GM23338 (cell line): ENCODE results near the gene UBE2J1. TPM values are rescaled to one million over a fixed set of nuclear protein-coding genes. Genes with fewer than 3 reads are reported as not detected.

Experiments
- ATAC-seq: fragments of 200-7000 bp; cut with Tn5 transposase; 3 replicates; pipeline ENCODE4 v1.9.1; 2020
- DNase-seq: peaks from one replicate; pipeline ENCODE4 v3.0.0-alpha.2; 2015; ENCODE audit warnings: low spot score
- H2AFZ ChIP-seq: fragments of 200-600 bp; sonication (generic); 2 replicates; pipeline ENCODE4 v1.8.0; 2016; ENCODE audit warnings: antibody characterized with exemption, mild to moderate bottlenecking, moderate library complexity
- H3F3A ChIP-seq: fragments of 200-600 bp; sonication (generic); replicated peaks from 2 replicates; pipeline ENCODE4 v1.8.0; 2017; ENCODE audit warnings: antibody characterized with exemption, mixed run types, low read depth
- H3K27ac ChIP-seq: fragments of 200-600 bp; sonication (generic); 2 replicates; pipeline ENCODE4 v1.6.1; 2016; ENCODE audit warnings: low read depth
- H3K27me3 ChIP-seq: fragments of 200-600 bp; sonication (generic); 2 replicates; pipeline ENCODE4 v1.8.0; 2016; ENCODE audit warnings: mild to moderate bottlenecking, mixed run types, moderate library complexity; ENCODE audit not compliant: insufficient read depth
- H3K36me3 ChIP-seq: fragments of 200-600 bp; sonication (generic); 2 replicates; pipeline ENCODE4 v1.8.0; 2016; ENCODE audit warnings: mild to moderate bottlenecking; ENCODE audit not compliant: insufficient read depth
- H3K4me1 ChIP-seq: fragments of 200-600 bp; sonication (generic); 2 replicates; pipeline ENCODE4 v1.8.0; 2016; ENCODE audit warnings: mild to moderate bottlenecking, moderate library complexity; ENCODE audit not compliant: insufficient read depth
- H3K4me2 ChIP-seq: fragments of 200-600 bp; sonication (generic); 2 replicates; pipeline ENCODE4 v1.7.1; 2017; ENCODE audit warnings: mixed run types
- H3K4me3 ChIP-seq: fragments of 200-600 bp; sonication (generic); 2 replicates; pipeline ENCODE4 v1.6.1; 2016; ENCODE audit warnings: mixed run types
- H3K79me2 ChIP-seq: fragments of 200-600 bp; sonication (generic); replicated peaks from 2 replicates; pipeline ENCODE4 v1.8.0; 2017; ENCODE audit warnings: mild to moderate bottlenecking; ENCODE audit not compliant: insufficient read depth
- H3K9me2 ChIP-seq: fragments of 200-600 bp; sonication (generic); 2 replicates; pipeline ENCODE4 v1.8.0; 2017; ENCODE audit not compliant: insufficient read depth
- H4K20me1 ChIP-seq: fragments of 200-600 bp; sonication (generic); replicated peaks from 2 replicates; pipeline ENCODE4 v1.8.0; 2017; ENCODE audit warnings: mild to moderate bottlenecking; ENCODE audit not compliant: insufficient read depth
- H3K27ac Mint-ChIP-seq: 2 replicates; pipeline ENCODE4 v1.8.0; 2020; ENCODE audit warnings: inconsistent platforms, mild to moderate bottlenecking, moderate library complexity, mixed read lengths
- H3K27me3 Mint-ChIP-seq: 3 replicates; pipeline ENCODE4 v1.8.0; 2022; ENCODE audit warnings: low read depth, mild to moderate bottlenecking, moderate library complexity, mixed read lengths, inconsistent platforms; ENCODE audit not compliant: insufficient read depth, poor library complexity
- H3K36me3 Mint-ChIP-seq: 3 replicates; pipeline ENCODE4 v1.8.0; 2021; ENCODE audit warnings: low read depth, mild to moderate bottlenecking, inconsistent platforms, moderate library complexity, mixed read lengths
- H3K4me1 Mint-ChIP-seq: 3 replicates; pipeline ENCODE4 v1.8.0; 2020; ENCODE audit warnings: mild to moderate bottlenecking, inconsistent platforms, mixed read lengths
- H3K4me3 Mint-ChIP-seq: 3 replicates; pipeline ENCODE4 v1.8.0; 2021; ENCODE audit warnings: moderate library complexity, mild to moderate bottlenecking, inconsistent platforms, mixed read lengths
- H3K9me3 Mint-ChIP-seq: 3 replicates; pipeline ENCODE4 v1.8.0; 2020; ENCODE audit warnings: moderate library complexity, mild to moderate bottlenecking, inconsistent platforms, mixed read lengths
- CREB1 ChIP-seq: fragments of 250-450 bp; sonication (Bioruptor Pico); IDR thresholded peaks from 2 replicates; pipeline ENCODE4 v1.5.0; 2020; ENCODE audit warnings: low read depth, mild to moderate bottlenecking, moderate library complexity
- EZH2phosphoT487 ChIP-seq: fragments of 200-600 bp; sonication (generic); IDR thresholded peaks from one replicate; pipeline ENCODE4 v1.8.1; 2018; ENCODE audit warnings: antibody characterized with exemption; ENCODE audit not compliant: unreplicated experiment
- JUNB ChIP-seq: IDR thresholded peaks from one replicate; pipeline ENCODE4 v1.6.1; 2016; ENCODE audit warnings: antibody characterized with exemption; ENCODE audit not compliant: unreplicated experiment
- NANOG ChIP-seq: IDR thresholded peaks from 2 replicates; pipeline ENCODE4 v1.6.1; 2016; ENCODE audit warnings: antibody characterized with exemption, borderline replicate concordance
- STAT1 ChIP-seq: IDR thresholded peaks from one replicate; pipeline ENCODE4 v1.6.1; 2016; ENCODE audit warnings: antibody characterized with exemption; ENCODE audit not compliant: unreplicated experiment
- ZNF114 ChIP-seq: fragments of 250-450 bp; sonication (Bioruptor Pico); IDR thresholded peaks from 2 replicates; pipeline ENCODE4 v1.5.0; 2020; ENCODE audit warnings: mild to moderate bottlenecking, moderate library complexity
- ZNF331 ChIP-seq: fragments of 250-450 bp; sonication (Bioruptor Pico); IDR thresholded peaks from 2 replicates; pipeline ENCODE4 v1.5.0; 2020; ENCODE audit warnings: low read depth, mild to moderate bottlenecking, moderate library complexity
- polyA plus RNA-seq: library from polyadenylated mRNA; unstranded; fragments of >200 nt; fragmentation: Nextera tagmentation; extraction: Ambion mirVana; gene quantifications from 2 replicates; pipeline ENCODE4 v1.2.1, GENCODE V29; 2016
- total RNA-seq: library from RNA; depleted of rRNA; stranded (reverse); fragments of >200 nt; shearing (Covaris generic); gene quantifications from 2 replicates; pipeline ENCODE4 v1.2.3, GENCODE V29; 2014
- TF ChIP-seq, protein P1 (sequence below): IDR thresholded peaks from one replicate; pipeline ENCODE4 v1.6.1; 2018; ENCODE audit warnings: antibody characterized with exemption; ENCODE audit not compliant: unreplicated experiment

The UBE2J1 gene
- total and polyA plus RNA-seq, 2 experiments from 2014 or later: 7.5 to 13.1 TPM

DNA sequence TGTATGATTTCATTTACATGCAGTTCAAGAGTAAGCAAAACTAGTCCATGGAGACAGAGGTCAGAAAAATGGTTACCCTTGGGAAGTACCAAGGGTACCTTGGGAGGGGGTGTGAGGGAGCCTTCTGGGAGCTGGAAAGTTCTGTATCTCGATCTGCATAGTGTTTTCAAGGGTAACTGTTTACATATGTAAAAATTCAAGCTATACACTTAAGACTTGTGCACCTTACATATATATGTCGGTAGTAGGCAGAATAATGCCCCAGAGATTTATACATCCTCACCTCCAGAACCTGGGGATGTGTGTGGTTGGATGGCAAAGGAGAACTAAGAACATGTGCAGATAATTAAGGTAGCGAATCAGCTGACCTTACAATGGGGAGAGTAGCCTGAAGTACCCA is 68.4 kb downstream of the UBE2J1 start:
- H3K36me3 Mint-ChIP-seq: no peaks in the 10 kb centered on the region; the same call in 2 of the 3 replicates
- Histone ChIP-seq H3K4me1 (no peaks in the 10 kb centered on the region), H3K9me2 (peaks cover 7% of the 10 kb centered on the region; the same call in 1 of the 2 replicates), H2AFZ (no peak overlapping the region), H3K79me2 (no peaks in the 10 kb centered on the region), H3K4me2 (no peak overlapping the region), H3F3A (no peaks in the 10 kb centered on the region), H3K36me3 (no peaks in the 10 kb centered on the region), H3K27me3 (no peaks in the 10 kb centered on the region), H3K4me3 (no peak overlapping the region), H3K27ac (no peak overlapping the region), H4K20me1 (no peaks in the 10 kb centered on the region)
- peaks cover 9% of the 10 kb centered on the region for H3K4me1 Mint-ChIP-seq
- TF ChIP-seq, protein P1, sequence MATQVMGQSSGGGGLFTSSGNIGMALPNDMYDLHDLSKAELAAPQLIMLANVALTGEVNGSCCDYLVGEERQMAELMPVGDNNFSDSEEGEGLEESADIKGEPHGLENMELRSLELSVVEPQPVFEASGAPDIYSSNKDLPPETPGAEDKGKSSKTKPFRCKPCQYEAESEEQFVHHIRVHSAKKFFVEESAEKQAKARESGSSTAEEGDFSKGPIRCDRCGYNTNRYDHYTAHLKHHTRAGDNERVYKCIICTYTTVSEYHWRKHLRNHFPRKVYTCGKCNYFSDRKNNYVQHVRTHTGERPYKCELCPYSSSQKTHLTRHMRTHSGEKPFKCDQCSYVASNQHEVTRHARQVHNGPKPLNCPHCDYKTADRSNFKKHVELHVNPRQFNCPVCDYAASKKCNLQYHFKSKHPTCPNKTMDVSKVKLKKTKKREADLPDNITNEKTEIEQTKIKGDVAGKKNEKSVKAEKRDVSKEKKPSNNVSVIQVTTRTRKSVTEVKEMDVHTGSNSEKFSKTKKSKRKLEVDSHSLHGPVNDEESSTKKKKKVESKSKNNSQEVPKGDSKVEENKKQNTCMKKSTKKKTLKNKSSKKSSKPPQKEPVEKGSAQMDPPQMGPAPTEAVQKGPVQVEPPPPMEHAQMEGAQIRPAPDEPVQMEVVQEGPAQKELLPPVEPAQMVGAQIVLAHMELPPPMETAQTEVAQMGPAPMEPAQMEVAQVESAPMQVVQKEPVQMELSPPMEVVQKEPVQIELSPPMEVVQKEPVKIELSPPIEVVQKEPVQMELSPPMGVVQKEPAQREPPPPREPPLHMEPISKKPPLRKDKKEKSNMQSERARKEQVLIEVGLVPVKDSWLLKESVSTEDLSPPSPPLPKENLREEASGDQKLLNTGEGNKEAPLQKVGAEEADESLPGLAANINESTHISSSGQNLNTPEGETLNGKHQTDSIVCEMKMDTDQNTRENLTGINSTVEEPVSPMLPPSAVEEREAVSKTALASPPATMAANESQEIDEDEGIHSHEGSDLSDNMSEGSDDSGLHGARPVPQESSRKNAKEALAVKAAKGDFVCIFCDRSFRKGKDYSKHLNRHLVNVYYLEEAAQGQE: no peak
- TF ChIP-seq ZNF331 (CRISPR knock-in tag): no peak
- no peak for TF ChIP-seq EZH2phosphoT487
- no peak for TF ChIP-seq NANOG
- no peak for TF ChIP-seq ZNF114 (CRISPR knock-in tag)
- no peak for TF ChIP-seq STAT1
- ATAC-seq: no peak
- peaks cover 4% of the 10 kb centered on the region for H3K27me3 Mint-ChIP-seq
- no peak for DNase-seq
- H3K4me3 Mint-ChIP-seq: no peak overlapping the region
- H3K27ac Mint-ChIP-seq: no peak overlapping the region
- H3K9me3 Mint-ChIP-seq: no peaks in the 10 kb centered on the region; the same call in 2 of the 3 replicates

DNA sequence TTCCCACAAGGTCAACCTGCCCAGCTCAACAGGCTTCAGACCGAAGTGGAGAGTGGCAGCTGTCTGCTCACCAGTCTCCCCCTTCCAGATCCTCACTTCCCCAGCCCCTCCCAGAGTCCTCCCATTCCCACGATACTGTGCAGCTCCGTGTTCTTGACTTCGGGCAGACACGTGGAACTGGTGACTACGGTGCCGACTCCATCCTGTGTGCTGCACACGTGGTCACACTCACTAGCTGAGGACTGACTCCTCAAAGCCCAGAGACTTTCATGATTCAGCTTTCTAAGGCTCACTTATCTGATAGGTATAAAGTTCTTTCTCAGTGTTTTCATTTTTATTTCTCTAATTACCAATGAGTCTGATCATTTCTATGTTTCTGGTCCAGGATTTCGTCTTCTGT is 69.8 kb downstream of the UBE2J1 start:
- Histone ChIP-seq H2AFZ (no peak overlapping the region; the same call in 1 of the 2 replicates), H3K27me3 (no peaks in the 10 kb centered on the region), H3K36me3 (no peaks in the 10 kb centered on the region), H3K4me3 (no peak overlapping the region), H4K20me1 (no peaks in the 10 kb centered on the region), H3K27ac (no peak overlapping the region), H3F3A (no peaks in the 10 kb centered on the region), H3K4me1 (no peaks in the 10 kb centered on the region), H3K79me2 (no peaks in the 10 kb centered on the region), H3K4me2 (no peak overlapping the region), H3K9me2 (peaks cover 7% of the 10 kb centered on the region; the same call in 1 of the 2 replicates)
- Mint-ChIP-seq H3K4me3 (no peak overlapping the region), H3K9me3 (no peaks in the 10 kb centered on the region; the same call in 2 of the 3 replicates), H3K36me3 (no peaks in the 10 kb centered on the region; the same call in 2 of the 3 replicates), H3K27ac (no peak overlapping the region), H3K27me3 (peaks cover 4% of the 10 kb centered on the region), H3K4me1 (peaks cover 9% of the 10 kb centered on the region)
- no peak for DNase-seq
- no peak for ATAC-seq
- TF ChIP-seq CREB1 (CRISPR knock-in tag): no peak
- TF ChIP-seq EZH2phosphoT487: no peak
- TF ChIP-seq JUNB: no peak
- no peak for TF ChIP-seq ZNF331 (CRISPR knock-in tag)
- TF ChIP-seq NANOG: no peak
- TF ChIP-seq, protein P1: no peak
